Measurements from ENCODE around the gene PTPRN2.

The PTPRN2 gene

GRCh38 chr7:158252837-158253669 lies 334.6 kb downstream of the PTPRN2 start:
- in situ Hi-C loops (cut with HindIII; ENCODE audit: low sequenced_read_pairs): no loop called here
- H3K4me3 ChIP-seq (ENCODE audit: low read depth, low read length): no peak overlapping the region
- no peak for DNase-seq (ENCODE audit: low read depth)
- no peak for TF ChIP-seq CTCF (IDR thresholded peaks at IDR 0.05; ENCODE audit: low read depth, low read length, missing control alignments)

- in situ Hi-C loops (cut with HindIII; ENCODE audit: low sequenced_read_pairs): no loop called here
- DNase-seq (ENCODE audit: low read depth): no peak
- no peak overlapping the region for H3K4me3 ChIP-seq (ENCODE audit: low read depth, low read length)
- no peak for TF ChIP-seq CTCF (IDR thresholded peaks at IDR 0.05; ENCODE audit: low read depth, low read length, missing control alignments)
Measured at GRCh38 chr7:158252081-158252836, 335.4 kb downstream of the PTPRN2 start.

GRCh38 chr7:158251061-158251965 lies 336.3 kb downstream of the PTPRN2 start:
- no peak for TF ChIP-seq CTCF (IDR thresholded peaks at IDR 0.05; ENCODE audit: low read depth, low read length, missing control alignments)
- no peak for DNase-seq (ENCODE audit: low read depth)
- in situ Hi-C loops (cut with HindIII; ENCODE audit: low sequenced_read_pairs): no loop called here
- no peak overlapping the region for H3K4me3 ChIP-seq (ENCODE audit: low read depth, low read length)

GRCh38 chr7:158249692-158250091 lies 337.9 kb downstream of the PTPRN2 start:
- DNase-seq (ENCODE audit: low read depth): no peak
- no peak overlapping the region for H3K4me3 ChIP-seq (ENCODE audit: low read depth, low read length)
- in situ Hi-C loops (cut with HindIII; ENCODE audit: low sequenced_read_pairs): loop anchor here (5.0 kb wide), 1 partner anchor 62 kb away; no protein-coding TSS in a partner anchor
- TF ChIP-seq CTCF (IDR thresholded peaks at IDR 0.05; ENCODE audit: low read depth, low read length, missing control alignments): no peak

- no peak for TF ChIP-seq CTCF (IDR thresholded peaks at IDR 0.05; ENCODE audit: low read depth, low read length, missing control alignments)
- H3K4me3 ChIP-seq (ENCODE audit: low read depth, low read length): no peak overlapping the region
- in situ Hi-C loops (cut with HindIII; ENCODE audit: low sequenced_read_pairs): loop anchor here (5.0 kb wide), 1 partner anchor 62 kb away; no protein-coding TSS in a partner anchor
- no peak for DNase-seq (ENCODE audit: low read depth)
Measured at GRCh38 chr7:158248816-158249215, 338.8 kb downstream of the PTPRN2 start.

Measured in astrocyte of the cerebellum (primary cell).